Panc1 (cell line): ENCODE results near the gene TERB2. TPM values are rescaled to one million over a fixed set of nuclear protein-coding genes. Genes with fewer than 3 reads are reported as not detected.
"Not testable (repeated sequence)": the region's sequence is repeated elsewhere in the genome, so short reads cannot be mapped to it uniquely, and the experiment has no call there.

Source experiments
- ATAC-seq: fragments of 200-7000 bp; cut with Tn5 transposase; 2 replicates; pipeline ENCODE4 v1.9.1; 2020; ENCODE audit warnings: mild to moderate bottlenecking, moderate library complexity
- BruUV-seq: library from RNA; stranded (reverse); fragments of 400-500 nt; replicated peaks from 2 replicates; lab custom pipeline; 2021; lab: Mats Ljungman, UMichigan
- CTCF ChIA-PET: fragments of 300-600 bp; sonication (Branson Sonifier 250); formaldehyde crosslinking; loops from one replicate; lab custom pipeline; 2022; ENCODE audit warnings: antibody characterized with exemption; lab: Charles Lee
- POLR2A ChIA-PET: fragments of 300-600 bp; sonication (Branson Sonifier 250); formaldehyde crosslinking; loops from one replicate; lab custom pipeline; 2022; ENCODE audit warnings: antibody characterized with exemption; lab: Charles Lee
- DNase-seq: peaks from one replicate; pipeline ENCODE4 v3.0.0-alpha.2; 2010; ENCODE audit warnings: low read depth, low spot score
- H3K27ac ChIP-seq: 2 replicates; pipeline ENCODE4 v1.5.1; 2011; ENCODE audit warnings: mild to moderate bottlenecking, low read length, inconsistent platforms
- H3K27me3 ChIP-seq: fragments of 200-500 bp; sonication (Bioruptor generic); 2 replicates; pipeline ENCODE4 v1.6.0; 2014; ENCODE audit warnings: low read length, inconsistent platforms; ENCODE audit not compliant: control insufficient read depth, insufficient read depth
- H3K36me3 ChIP-seq: fragments of 200-500 bp; sonication (Bioruptor generic); 2 replicates; pipeline ENCODE4 v1.5.1; 2014; ENCODE audit warnings: inconsistent platforms, mild to moderate bottlenecking, low read length, moderate library complexity; ENCODE audit not compliant: control insufficient read depth, insufficient read depth
- H3K4me1 ChIP-seq: 2 replicates; pipeline ENCODE4 v1.5.1; 2011; ENCODE audit warnings: inconsistent platforms, mild to moderate bottlenecking, low read length, moderate library complexity; ENCODE audit not compliant: control insufficient read depth, insufficient read depth
- H3K4me3 ChIP-seq, 2 experiments: 2 replicates each; pipeline ENCODE4 v1.5.1; 2011 to 2012; ENCODE audit warnings: low read depth in 2 of 2, low read length in 2 of 2, mild to moderate bottlenecking in 2 of 2, inconsistent platforms in 1 of 2, moderate library complexity in 1 of 2
- H3K9me3 ChIP-seq: fragments of 200-500 bp; sonication (Bioruptor generic); 2 replicates; pipeline ENCODE4 v1.5.1; 2014; ENCODE audit warnings: low read depth, mild to moderate bottlenecking, inconsistent platforms, low read length, moderate library complexity; ENCODE audit not compliant: control insufficient read depth, insufficient read depth
- CTCF ChIP-seq: fragments of 450-650 bp; IDR thresholded peaks from 2 replicates; pipeline ENCODE4 v1.5.1; 2017; ENCODE audit warnings: mild to moderate bottlenecking
- POLR2AphosphoS5 ChIP-seq: IDR thresholded peaks from 2 replicates; pipeline ENCODE4 v1.6.1; 2012; ENCODE audit warnings: mild to moderate bottlenecking, low read depth, low read length, moderate library complexity
- REST ChIP-seq, 2 experiments: IDR thresholded peaks; 2 replicates each; pipeline ENCODE4 v1.6.1; 2011 to 2012; ENCODE audit warnings: low read depth in 2 of 2, control low read depth in 1 of 2, low read length in 1 of 2, mild to moderate bottlenecking in 1 of 2, moderate library complexity in 1 of 2; ENCODE audit not compliant: insufficient read depth in 1 of 2
- SIN3A ChIP-seq: IDR thresholded peaks from 2 replicates; pipeline ENCODE4 v1.6.1; 2012; ENCODE audit warnings: low read depth, mild to moderate bottlenecking, low read length, moderate library complexity, borderline replicate concordance; ENCODE audit not compliant: insufficient read depth
- TCF7L2 ChIP-seq: IDR thresholded peaks from 2 replicates; pipeline ENCODE4 v1.6.1; 2011; ENCODE audit warnings: mild to moderate bottlenecking, low read depth, low read length, inconsistent platforms
- in situ Hi-C: cut with HindIII; loops from 2 replicates; pipeline ENCODE4 v1.10.0; 2016; ENCODE audit warnings: low sequenced_read_pairs, low pct_unique_long_range_greater_than_20kb
- intact Hi-C: fragments of 100-400 bp; cut with micrococcal nuclease; formaldehyde crosslinking; loops from one replicate; pipeline ENCODE4 v1.10.0; 2022; ENCODE audit not compliant: unreplicated experiment
- total RNA-seq: library from RNA; stranded (reverse); gene quantifications from one replicate; pipeline ENCODE4 v1.2.1, GENCODE V29; 2021; ENCODE audit not compliant: unreplicated experiment

TERB2 gene
- total RNA-seq, 1 experiment from 2014 or later = not detected

- TF ChIP-seq REST (IDR thresholded peaks at IDR 0.05; ENCODE audit: insufficient read depth in 1 of 2, low read depth in 2 of 2, low read length in 1 of 2) = no peak
- TF ChIP-seq SIN3A = no peak
- TF ChIP-seq TCF7L2 = no peak
- TF ChIP-seq POLR2AphosphoS5 = no peak
- no peak for TF ChIP-seq CTCF
- no TSS peak for BruUV-seq
- in situ Hi-C loops (no loop called here), intact Hi-C loops (no loop called here)
- H3K9me3 ChIP-seq = no peaks in the 10 kb centered on the region
- no peak for DNase-seq
- H3K36me3 ChIP-seq = no peaks in the 10 kb centered on the region
- H3K27ac ChIP-seq = no peak overlapping the region
- H3K4me3 ChIP-seq = no peak overlapping the region
- H3K27me3 ChIP-seq = no peaks in the 10 kb centered on the region; the same call in 1 of the 2 replicates
- POLR2A ChIA-PET = no interaction called here
- ATAC-seq = no peak
- CTCF ChIA-PET = interaction anchor here (0.6 to 1.3 kb wide), 3 partner anchors 54 to 127 kb away, joined by 3 to 5 read pairs (median 5); partner anchors contain the start of gene SORD
- no peaks in the 10 kb centered on the region for H3K4me1 ChIP-seq
Measured at GRCh38 chr15:44968475-44968874, 12.0 kb downstream of the TERB2 start.

GRCh38 chr15:44971036-44971435 is 14.5 kb downstream of the TERB2 start:
- Histone ChIP-seq H3K27ac (no peak overlapping the region), H3K9me3 (no peaks in the 10 kb centered on the region), H3K27me3 (peaks cover 3% of the 10 kb centered on the region; the same call in 1 of the 2 replicates), H3K36me3 (no peaks in the 10 kb centered on the region), H3K4me1 (no peaks in the 10 kb centered on the region), H3K4me3 (no peak overlapping the region)
- CTCF ChIA-PET = no interaction called here
- POLR2A ChIA-PET = no interaction called here
- DNase-seq (no peak), ATAC-seq (no peak)
- BruUV-seq = no TSS peak
- no peak for TF ChIP-seq REST (IDR thresholded peaks at IDR 0.05; ENCODE audit: insufficient read depth in 1 of 2, low read depth in 2 of 2, low read length in 1 of 2)
- no peak for TF ChIP-seq SIN3A
- TF ChIP-seq TCF7L2 = no peak
- TF ChIP-seq CTCF = no peak
- TF ChIP-seq POLR2AphosphoS5 = no peak
- intact Hi-C loops (no loop called here), in situ Hi-C loops (no loop called here)

- ATAC-seq, H3K27ac ChIP-seq, H3K36me3 ChIP-seq, BruUV-seq, H3K4me3 ChIP-seq, DNase-seq, intact Hi-C loops, H3K27me3 ChIP-seq, POLR2A ChIA-PET, H3K9me3 ChIP-seq, H3K4me1 ChIP-seq, in situ Hi-C loops, CTCF ChIA-PET: not testable (repeated sequence)
Measured at GRCh38 chr15:44976183-44976582, 19.7 kb downstream of the TERB2 start.
